WTC11 (cell line): ENCODE data around the gene MGAT5B.

Source experiments
- ATF2 ChIP-seq: sonication (generic); formaldehyde crosslinking; IDR thresholded peaks from 2 replicates; pipeline ENCODE4 v1.8.1; 2022; ENCODE audit warnings: low read depth, missing genetic modification reagents, borderline replicate concordance
- CREM ChIP-seq: sonication (generic); formaldehyde crosslinking; IDR thresholded peaks from 2 replicates; pipeline ENCODE4 v1.8.1; 2022; ENCODE audit warnings: mild to moderate bottlenecking, missing genetic modification reagents, moderate library complexity
- CTCF ChIP-seq: fragments of 200-600 bp; IDR thresholded peaks from 2 replicates; pipeline ENCODE4 v1.8.0; 2022; ENCODE audit warnings: antibody characterized with exemption
- ERG ChIP-seq: fragments of 250-450 bp; sonication (Bioruptor Pico); IDR thresholded peaks from 2 replicates; pipeline ENCODE4 v1.8.0; 2021; ENCODE audit warnings: mild to moderate bottlenecking
- FOXJ3 ChIP-seq: sonication (generic); formaldehyde crosslinking; IDR thresholded peaks from 2 replicates; pipeline ENCODE4 v1.9.0; 2021; ENCODE audit warnings: missing genetic modification reagents, mild to moderate bottlenecking, borderline replicate concordance
- JUN ChIP-seq: sonication (generic); formaldehyde crosslinking; IDR thresholded peaks from 2 replicates; pipeline ENCODE4 v1.8.0; 2023; ENCODE audit warnings: mild to moderate bottlenecking, missing genetic modification reagents
- MXD4 ChIP-seq: fragments of 250-450 bp; sonication (Bioruptor Pico); IDR thresholded peaks from 2 replicates; pipeline ENCODE4 v1.8.0; 2021; ENCODE audit warnings: mild to moderate bottlenecking, moderate library complexity, borderline replicate concordance
- PRDM15 ChIP-seq: sonication (generic); formaldehyde crosslinking; IDR thresholded peaks from 2 replicates; pipeline ENCODE4 v1.8.0; 2022; ENCODE audit warnings: missing genetic modification reagents
- SOX15 ChIP-seq: fragments of 250-450 bp; sonication (Bioruptor Pico); IDR thresholded peaks from 2 replicates; pipeline ENCODE4 v1.9.0; 2021; ENCODE audit warnings: mild to moderate bottlenecking
- SP1 ChIP-seq: sonication (generic); formaldehyde crosslinking; conservative IDR thresholded peaks from 2 replicates; pipeline ENCODE4 v1.8.1; 2022; ENCODE audit warnings: missing genetic modification reagents
- TEAD4 ChIP-seq: sonication (generic); formaldehyde crosslinking; IDR thresholded peaks from 2 replicates; pipeline ENCODE4 v1.8.0; 2022; ENCODE audit warnings: mild to moderate bottlenecking, missing genetic modification reagents
- ZNF263 ChIP-seq: sonication (generic); formaldehyde crosslinking; IDR thresholded peaks from 2 replicates; pipeline ENCODE4 v1.8.1; 2022; ENCODE audit warnings: low read depth, mild to moderate bottlenecking, moderate library complexity, missing genetic modification reagents
- ZNF512 ChIP-seq: sonication (generic); formaldehyde crosslinking; IDR thresholded peaks from 2 replicates; pipeline ENCODE4 v1.8.1; 2022; ENCODE audit warnings: missing genetic modification reagents, borderline replicate concordance

GRCh38 chr17:76962858-76963257 is 94.7 kb downstream of the MGAT5B start:
- TF ChIP-seq CREM (CRISPR knock-in tag) (no peak), JUN (CRISPR knock-in tag) (no peak), CTCF (no peak), SP1 (CRISPR knock-in tag) (no peak), TEAD4 (CRISPR knock-in tag) (no peak), ERG (CRISPR knock-in tag) (no peak), ZNF263 (no peak), PRDM15 (CRISPR knock-in tag) (no peak), MXD4 (CRISPR knock-in tag) (no peak), FOXJ3 (CRISPR knock-in tag) (no peak), ATF2 (CRISPR knock-in tag) (no peak), ZNF512 (no peak), SOX15 (CRISPR knock-in tag) (no peak)
